Spleen (tissue), 7 donors: ENCODE data around the gene ESRRB.

Experiments
- POLR2A ChIP-seq, 3 donors: fragments of 450-650 bp; IDR thresholded peaks; one replicate each; pipeline ENCODE4 v1.5.1; 2017; ENCODE audit warnings: antibody characterized with exemption in 3 of 3, mild to moderate bottlenecking in 1 of 3
- TF ChIP-seq, protein P1 (sequence below), 11 experiments: fragments of 200-600 bp in 7 of 11; fragments of 450-650 bp in 4 of 11; sonication (generic) in 4 of 11; IDR thresholded peaks in 8 of 11; conservative IDR thresholded peaks in 3 of 11; 1 replicate in 7 of 11; 2 replicates in 4 of 11; pipeline versions ENCODE4 v1.4.0 to v1.8.0; 2016 to 2021; ENCODE audit warnings: antibody characterized with exemption in 11 of 11, inconsistent platforms in 4 of 11, mild to moderate bottlenecking in 1 of 11
- donor health status: DM: no; HTN: no; CAD: no; lungs with moderate emphysema.
- donor health status: DM: no; HTN: no; CAD: no.
- donor health status: DM: no; HTN: no; CAD: no.

DNA sequence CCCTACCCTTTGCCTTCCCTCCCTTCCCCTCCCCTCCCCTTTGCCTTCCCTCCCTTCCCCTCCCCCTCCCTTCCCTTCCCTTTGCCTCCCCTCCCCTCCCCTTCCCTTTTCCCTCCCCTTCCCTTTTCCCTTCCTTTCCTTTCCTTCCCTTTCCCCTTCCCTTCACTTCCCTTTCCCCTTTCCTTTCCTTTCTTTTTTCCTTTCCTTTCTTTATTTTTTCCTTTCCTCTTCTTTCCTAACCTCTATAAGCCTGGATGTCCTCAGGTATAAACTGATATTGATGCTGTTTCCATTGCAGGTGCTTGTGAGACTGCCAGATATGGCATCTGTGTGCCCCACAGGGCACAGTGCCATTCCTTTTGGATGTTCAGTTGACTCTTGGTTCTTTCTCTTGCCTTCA, 163.2 kb downstream of the ESRRB start:
- no peak for TF ChIP-seq POLR2A (IDR thresholded peaks at IDR 0.05)
- TF ChIP-seq, protein P1, sequence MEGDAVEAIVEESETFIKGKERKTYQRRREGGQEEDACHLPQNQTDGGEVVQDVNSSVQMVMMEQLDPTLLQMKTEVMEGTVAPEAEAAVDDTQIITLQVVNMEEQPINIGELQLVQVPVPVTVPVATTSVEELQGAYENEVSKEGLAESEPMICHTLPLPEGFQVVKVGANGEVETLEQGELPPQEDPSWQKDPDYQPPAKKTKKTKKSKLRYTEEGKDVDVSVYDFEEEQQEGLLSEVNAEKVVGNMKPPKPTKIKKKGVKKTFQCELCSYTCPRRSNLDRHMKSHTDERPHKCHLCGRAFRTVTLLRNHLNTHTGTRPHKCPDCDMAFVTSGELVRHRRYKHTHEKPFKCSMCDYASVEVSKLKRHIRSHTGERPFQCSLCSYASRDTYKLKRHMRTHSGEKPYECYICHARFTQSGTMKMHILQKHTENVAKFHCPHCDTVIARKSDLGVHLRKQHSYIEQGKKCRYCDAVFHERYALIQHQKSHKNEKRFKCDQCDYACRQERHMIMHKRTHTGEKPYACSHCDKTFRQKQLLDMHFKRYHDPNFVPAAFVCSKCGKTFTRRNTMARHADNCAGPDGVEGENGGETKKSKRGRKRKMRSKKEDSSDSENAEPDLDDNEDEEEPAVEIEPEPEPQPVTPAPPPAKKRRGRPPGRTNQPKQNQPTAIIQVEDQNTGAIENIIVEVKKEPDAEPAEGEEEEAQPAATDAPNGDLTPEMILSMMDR (IDR thresholded peaks at IDR 0.05 in 8 of 11, conservative IDR thresholded peaks at IDR 0.05 in 3 of 11), result no peak
